H1 (cell line): ENCODE data around the gene MTG1.

Source experiments
- EGR1 ChIP-seq: IDR thresholded peaks from 2 replicates; pipeline ENCODE4 v1.6.1; 2011; ENCODE audit warnings: low read depth, low read length, borderline replicate concordance
- TF ChIP-seq, protein P1 (sequence below), 3 experiments: IDR thresholded peaks; 1 replicate in 2 of 3; 2 replicates in 1 of 3; pipeline versions ENCODE4 v1.5.1 to v1.6.1; 2011; ENCODE audit warnings: low read length in 3 of 3, mild to moderate bottlenecking in 3 of 3, inconsistent platforms in 2 of 3, low read depth in 1 of 3, moderate library complexity in 1 of 3; ENCODE audit not compliant: insufficient read depth in 1 of 3; ENCODE audit errors: control extremely low read depth in 1 of 3

DNA sequence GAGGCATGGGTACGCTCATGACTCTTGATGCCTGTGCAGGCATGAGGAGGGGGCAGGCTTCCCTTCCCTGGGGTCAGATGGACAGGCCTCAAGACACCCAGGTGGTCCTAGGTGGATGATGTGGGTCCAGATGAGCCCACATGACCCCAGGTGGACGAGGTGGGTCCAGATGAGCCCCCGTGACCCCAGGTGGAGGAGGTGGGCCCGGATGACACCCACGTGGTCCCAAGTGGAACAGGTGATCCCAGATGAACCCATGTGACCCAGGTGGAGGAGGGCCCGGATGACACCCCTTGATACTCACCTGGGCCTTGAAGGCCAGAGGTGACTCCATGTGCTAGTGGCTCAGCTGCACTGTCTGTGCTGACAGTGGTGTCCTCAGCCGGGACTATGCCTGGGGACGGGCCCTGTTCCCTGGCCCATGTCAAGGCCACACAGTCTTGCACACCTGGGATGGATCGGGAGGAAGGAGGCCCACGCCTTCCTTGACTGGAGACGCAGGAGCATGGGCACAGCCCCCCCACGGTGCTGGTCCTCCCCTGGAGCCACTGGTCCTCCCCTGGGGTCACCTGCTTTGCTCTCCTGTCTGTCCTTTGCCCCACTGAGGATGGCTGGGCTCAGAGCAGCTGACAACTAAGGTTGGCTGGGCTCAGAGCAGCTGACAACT, 43.5 kb upstream of the MTG1 start:
- no peak for TF ChIP-seq EGR1
- TF ChIP-seq, protein P1, sequence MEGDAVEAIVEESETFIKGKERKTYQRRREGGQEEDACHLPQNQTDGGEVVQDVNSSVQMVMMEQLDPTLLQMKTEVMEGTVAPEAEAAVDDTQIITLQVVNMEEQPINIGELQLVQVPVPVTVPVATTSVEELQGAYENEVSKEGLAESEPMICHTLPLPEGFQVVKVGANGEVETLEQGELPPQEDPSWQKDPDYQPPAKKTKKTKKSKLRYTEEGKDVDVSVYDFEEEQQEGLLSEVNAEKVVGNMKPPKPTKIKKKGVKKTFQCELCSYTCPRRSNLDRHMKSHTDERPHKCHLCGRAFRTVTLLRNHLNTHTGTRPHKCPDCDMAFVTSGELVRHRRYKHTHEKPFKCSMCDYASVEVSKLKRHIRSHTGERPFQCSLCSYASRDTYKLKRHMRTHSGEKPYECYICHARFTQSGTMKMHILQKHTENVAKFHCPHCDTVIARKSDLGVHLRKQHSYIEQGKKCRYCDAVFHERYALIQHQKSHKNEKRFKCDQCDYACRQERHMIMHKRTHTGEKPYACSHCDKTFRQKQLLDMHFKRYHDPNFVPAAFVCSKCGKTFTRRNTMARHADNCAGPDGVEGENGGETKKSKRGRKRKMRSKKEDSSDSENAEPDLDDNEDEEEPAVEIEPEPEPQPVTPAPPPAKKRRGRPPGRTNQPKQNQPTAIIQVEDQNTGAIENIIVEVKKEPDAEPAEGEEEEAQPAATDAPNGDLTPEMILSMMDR (IDR thresholded peaks at IDR 0.05; ENCODE audit: control extremely low read depth in 1 of 3, insufficient read depth in 1 of 3, low read depth in 1 of 3, low read length in 3 of 3): no peak
